HG02588 (cell line): ENCODE data around the gene CUX1.
"Not testable (repeated sequence)": the region's sequence is repeated elsewhere in the genome, so short reads cannot be mapped to it uniquely, and the experiment has no call there.

Experiments used
- ATAC-seq: cut with Tn5 transposase; IDR thresholded peaks from one replicate; pipeline ENCODE4 v1.9.1; 2021; ENCODE audit warnings: mild to moderate bottlenecking, moderate library complexity; ENCODE audit not compliant: unreplicated experiment

Gene CUX1

GRCh38 chr7:102119213-102119651, 301.8 kb downstream of the CUX1 start:
- no peak for ATAC-seq

DNA sequence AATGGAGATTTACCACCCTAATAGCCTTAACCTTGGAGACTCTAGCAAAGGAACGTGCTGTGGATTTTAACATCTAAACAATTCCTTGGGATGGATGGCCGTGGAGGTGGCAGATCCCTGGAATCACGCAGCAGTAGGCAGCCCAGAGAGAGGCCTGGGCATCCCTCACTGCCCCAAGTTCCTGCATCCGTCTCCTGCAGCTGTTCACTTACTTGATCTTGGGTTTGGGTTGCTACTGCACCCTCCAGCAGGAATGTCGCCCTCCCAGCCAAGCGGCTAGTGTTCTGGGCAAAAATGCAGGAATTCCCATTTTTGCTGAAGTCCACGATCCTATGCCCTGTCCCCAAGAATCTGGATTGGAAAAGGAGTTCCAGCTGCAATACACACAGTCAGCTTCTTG, 302.5 kb downstream of the CUX1 start:
- no peak for ATAC-seq

- ATAC-seq = no peak
Observed at GRCh38 chr7:102120666-102121195, 303.3 kb downstream of the CUX1 start.

- ATAC-seq = no peak
Observed at GRCh38 chr7:102122026-102122425, 304.6 kb downstream of the CUX1 start.

GRCh38 chr7:102125127-102125596, 307.7 kb downstream of the CUX1 start:
- ATAC-seq = peak; percentile 58

GRCh38 chr7:102128303-102128702, 310.9 kb downstream of the CUX1 start:
- ATAC-seq = no peak

DNA sequence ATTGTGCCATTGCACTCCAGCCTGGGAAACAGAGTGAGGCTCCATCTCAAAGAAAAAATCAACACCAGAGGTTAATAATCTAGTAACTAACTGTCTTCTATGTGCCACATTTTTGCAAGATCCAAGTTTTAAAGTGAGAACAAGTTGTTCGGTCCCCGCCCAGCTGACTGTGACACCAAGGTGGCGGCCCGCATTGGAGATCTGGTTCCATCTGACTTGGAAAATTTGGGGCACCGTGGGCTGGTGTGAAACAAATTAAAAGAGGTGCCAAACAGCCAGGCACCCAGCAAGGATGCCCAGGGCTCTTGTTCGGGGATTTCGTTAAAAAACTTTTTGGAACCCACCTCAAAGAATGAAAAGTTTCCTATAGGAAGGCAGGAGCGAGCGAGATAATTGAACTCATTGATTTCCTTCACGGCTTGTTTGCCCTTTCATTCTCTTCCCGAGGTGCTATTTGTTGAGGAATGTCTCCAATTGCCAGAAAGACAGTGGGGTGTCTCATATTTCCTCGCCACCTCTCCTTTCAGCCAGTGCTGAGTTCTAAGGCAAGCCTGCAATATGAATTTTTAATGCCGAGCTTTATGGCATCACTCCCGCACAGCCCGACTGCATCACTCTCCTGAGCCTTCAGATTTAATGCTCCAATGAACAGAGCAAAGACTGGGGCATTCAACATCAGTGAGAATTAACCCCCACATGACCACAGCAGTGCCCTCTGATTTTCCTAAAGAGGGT, 312.4 kb downstream of the CUX1 start:
- no peak for ATAC-seq

- no peak for ATAC-seq
Observed at GRCh38 chr7:102132209-102132752, 314.9 kb downstream of the CUX1 start.

DNA sequence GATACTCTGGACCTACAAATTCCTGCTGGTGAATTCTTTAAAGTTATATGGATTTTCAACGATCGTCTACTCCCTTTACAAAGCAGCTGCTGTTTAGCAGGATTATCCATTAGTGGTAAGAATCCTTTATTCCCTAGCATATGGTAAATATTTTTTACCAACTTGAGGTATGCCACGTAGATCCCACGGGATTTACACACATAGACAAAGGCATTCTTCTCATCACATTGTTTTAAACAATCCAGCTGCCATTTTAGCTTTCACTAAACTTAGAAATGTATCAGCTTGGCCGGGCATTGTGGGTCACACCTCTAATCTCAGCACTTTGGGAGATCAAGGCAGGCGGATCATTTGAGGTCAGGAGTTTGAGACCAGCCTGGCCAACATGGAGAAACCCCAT, 321.2 kb downstream of the CUX1 start:
- ATAC-seq = no peak

DNA sequence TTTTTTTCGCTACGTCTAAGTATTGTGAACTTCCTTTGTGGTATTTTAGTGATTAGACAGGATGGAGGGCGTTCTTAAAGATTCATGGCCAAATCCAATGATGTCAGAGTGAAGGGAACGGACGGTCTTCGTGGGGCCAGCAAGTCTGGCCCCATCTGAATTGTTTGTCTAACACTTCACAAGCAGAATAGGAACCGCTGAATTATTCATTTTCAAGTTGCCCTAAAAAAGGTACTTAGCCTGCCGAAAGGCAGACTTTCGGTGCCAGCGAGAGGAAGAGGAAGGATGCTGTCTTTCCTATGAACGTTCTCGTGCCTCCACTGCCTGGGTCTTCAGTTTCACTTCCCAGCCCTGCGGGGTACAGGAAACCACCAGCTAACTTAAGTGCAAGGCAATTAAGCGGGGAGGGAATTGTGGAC, 323.5 kb downstream of the CUX1 start:
- ATAC-seq = no peak

DNA sequence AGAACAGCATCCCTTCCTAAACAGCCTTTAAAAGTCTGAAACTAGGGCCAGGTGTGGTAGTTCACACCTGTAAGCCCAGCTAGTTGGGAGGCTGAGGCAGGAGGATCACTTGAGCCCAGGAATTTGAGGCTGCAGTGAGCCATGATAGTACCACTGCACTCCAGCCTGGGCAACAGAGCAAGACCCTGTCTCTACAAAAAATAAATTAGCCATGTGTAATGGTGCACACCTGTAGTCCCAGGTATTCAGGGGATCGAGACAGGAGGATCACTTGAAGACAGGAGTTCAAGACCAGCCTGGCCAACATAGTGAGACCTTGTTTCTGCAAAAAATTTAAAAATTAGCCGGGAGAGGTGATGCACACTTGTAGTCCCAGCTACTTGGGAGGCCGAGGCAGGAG, 325.0 kb downstream of the CUX1 start:
- not testable (repeated sequence) for ATAC-seq

- ATAC-seq = no peak
Observed at GRCh38 chr7:102146122-102146521, 328.7 kb downstream of the CUX1 start.

GRCh38 chr7:102147008-102147407, 329.6 kb downstream of the CUX1 start:
- ATAC-seq = no peak

- ATAC-seq = no peak
Observed at GRCh38 chr7:102148799-102149198, 331.4 kb downstream of the CUX1 start.

DNA sequence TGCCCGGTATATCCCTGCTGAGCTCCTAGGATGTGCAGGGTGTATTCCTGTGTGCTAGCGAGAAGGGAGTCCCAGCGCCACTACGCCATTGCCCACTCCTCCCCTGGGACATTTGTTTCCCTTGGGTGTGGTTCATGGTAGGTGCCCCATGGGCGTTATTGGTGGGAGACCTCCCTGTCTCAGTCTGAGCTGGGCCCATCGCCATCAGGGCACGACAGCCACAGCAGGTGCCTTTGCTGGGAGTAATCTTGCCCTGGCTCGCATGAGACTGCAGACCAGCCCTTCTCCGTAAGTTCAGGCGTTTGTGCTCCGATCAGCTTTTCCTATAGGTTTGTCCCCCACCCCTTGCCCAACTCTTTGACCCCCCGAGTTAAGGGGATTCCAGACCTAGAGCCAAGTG, 332.0 kb downstream of the CUX1 start:
- ATAC-seq = no peak

DNA sequence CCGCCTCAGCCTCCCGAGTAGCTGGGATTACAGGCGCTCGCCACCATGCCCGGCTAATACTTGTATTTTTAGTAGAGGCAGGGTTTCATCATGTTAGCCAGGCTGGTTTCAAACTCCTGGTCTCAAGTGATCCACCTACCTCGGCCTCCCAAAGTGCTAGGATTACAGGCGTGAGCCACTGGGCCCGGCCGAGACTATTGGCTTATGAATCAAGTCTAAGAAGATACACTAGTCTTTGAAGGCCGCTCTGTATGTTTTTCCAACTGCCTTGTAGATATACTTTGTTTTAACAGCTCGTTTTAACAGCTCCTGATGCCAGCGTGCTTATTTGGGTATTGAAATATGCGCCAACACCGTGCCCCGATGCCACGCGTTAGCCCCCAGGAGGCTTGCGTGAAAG, 332.8 kb downstream of the CUX1 start:
- ATAC-seq = no peak

- ATAC-seq = no peak
Observed at GRCh38 chr7:102152672-102153598, 335.5 kb downstream of the CUX1 start.

DNA sequence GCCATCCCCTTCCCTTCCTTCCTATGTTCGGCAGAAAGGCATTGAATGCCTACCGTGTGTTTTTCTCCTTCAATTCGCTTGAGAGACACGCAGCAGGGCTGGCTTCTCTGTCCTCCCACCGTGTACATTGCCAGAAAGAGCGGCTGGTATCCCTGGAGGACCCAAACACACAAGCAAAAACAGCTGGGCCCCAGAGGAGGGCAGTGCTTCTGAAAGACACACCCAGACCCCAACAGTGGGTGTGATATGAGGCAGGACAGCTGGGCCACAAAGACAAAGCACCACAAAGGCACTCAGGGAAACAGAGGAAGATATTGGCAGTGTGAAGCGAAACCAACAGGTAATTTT, 336.1 kb downstream of the CUX1 start:
- ATAC-seq = no peak

DNA sequence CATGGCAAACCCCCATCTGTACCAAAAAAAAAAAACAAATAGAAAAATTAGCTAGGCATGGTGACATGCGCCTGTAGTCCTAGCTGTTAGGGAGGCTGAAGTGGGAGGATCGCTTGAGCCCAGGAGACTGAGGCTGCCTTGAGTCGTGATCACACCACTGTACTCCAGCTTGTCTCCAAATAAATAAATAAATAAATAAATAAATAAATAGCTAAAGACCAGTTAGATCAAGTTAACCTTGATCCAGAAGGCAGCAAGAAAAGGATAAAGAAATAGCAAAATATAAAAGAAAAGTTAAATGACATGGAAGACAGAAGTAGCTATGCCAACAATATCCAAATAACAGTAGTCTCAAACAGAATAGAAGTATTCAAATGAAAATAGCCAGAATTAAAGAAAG, 337.0 kb downstream of the CUX1 start:
- no peak for ATAC-seq

GRCh38 chr7:102155821-102156441, 338.5 kb downstream of the CUX1 start:
- no peak for ATAC-seq

GRCh38 chr7:102156867-102157266, 339.4 kb downstream of the CUX1 start:
- ATAC-seq = no peak
